Endothelial cell of umbilical vein (primary cell): ENCODE data around the gene THSD4.

ENCODE experiments used
- CTCF ChIP-seq, 2 donors: IDR thresholded peaks; 1 replicate in 1 of 2; 2 replicates in 1 of 2; pipeline ENCODE4 v1.5.1; 2011; ENCODE audit warnings: low read length in 2 of 2, mild to moderate bottlenecking in 2 of 2, moderate library complexity in 2 of 2, control low read depth in 1 of 2, inconsistent platforms in 1 of 2, low read depth in 1 of 2; ENCODE audit not compliant: insufficient read depth in 1 of 2; ENCODE audit errors: extremely low read depth in 1 of 2
- EZH2 ChIP-seq: IDR thresholded peaks from 2 replicates; pipeline ENCODE4 v1.6.1; 2012; ENCODE audit warnings: borderline replicate concordance, low read depth, mild to moderate bottlenecking, moderate library complexity, low read length, inconsistent platforms; ENCODE audit not compliant: severe bottlenecking
- FOS ChIP-seq: IDR thresholded peaks from 2 replicates; pipeline ENCODE4 v1.6.1; 2011; ENCODE audit warnings: mild to moderate bottlenecking, low read length, moderate library complexity, borderline replicate concordance; ENCODE audit not compliant: insufficient read depth
- POLR2A ChIP-seq: IDR thresholded peaks from 2 replicates; pipeline ENCODE4 v1.6.1; 2012; ENCODE audit warnings: low read depth, mild to moderate bottlenecking, control low read depth, low read length

- no peak for TF ChIP-seq CTCF (IDR thresholded peaks at IDR 0.05; ENCODE audit: extremely low read depth in 1 of 2, insufficient read depth in 1 of 2, low read depth in 1 of 2, low read length in 2 of 2)
- no peak for TF ChIP-seq POLR2A
- no peak for TF ChIP-seq EZH2
- TF ChIP-seq FOS: no peak
Observed at GRCh38 chr15:71380345-71380744, 265.1 kb downstream of the THSD4 start.
